Prostate gland (tissue), 2 donors: ENCODE results near the gene COLQ.

ENCODE experiments used
- CTCF ChIP-seq, 4 experiments: fragments of 200-600 bp in 2 of 4; fragments of 450-650 bp in 2 of 4; sonication (generic) in 2 of 4; IDR thresholded peaks; 1 replicate in 3 of 4; 2 replicates in 1 of 4; pipeline ENCODE4 v1.5.1; 2016 to 2019; ENCODE audit warnings: antibody characterized with exemption in 4 of 4, mild to moderate bottlenecking in 2 of 4, moderate library complexity in 2 of 4
- POLR2A ChIP-seq: fragments of 450-650 bp; IDR thresholded peaks from one replicate; pipeline ENCODE4 v1.6.1; 2016; ENCODE audit warnings: antibody characterized with exemption, mild to moderate bottlenecking
- POLR2AphosphoS5 ChIP-seq: sonication (generic); formaldehyde crosslinking; IDR thresholded peaks from one replicate; pipeline ENCODE4 v1.6.1; 2017; ENCODE audit warnings: antibody characterized with exemption

GRCh38 chr3:15553749-15554148 lies 32.2 kb upstream of the COLQ start:
- TF ChIP-seq POLR2A (no peak), CTCF (IDR thresholded peaks at IDR 0.05) (no peak), POLR2AphosphoS5 (no peak)
